Tibial nerve (tissue), 4 donors: ENCODE results near the gene YIPF4. TPM values are rescaled to one million over a fixed set of nuclear protein-coding genes. Genes with fewer than 3 reads are reported as not detected.

Experiments used
- DNase-seq, 2 donors: peaks; one replicate each; pipeline ENCODE4 v3.0.0-alpha.2; 2019; ENCODE audit warnings: low spot score in 2 of 2
- H3K27ac ChIP-seq, 4 donors: fragments of 200-600 bp; sonication (generic) in 3 of 4; one replicate each; pipeline ENCODE4 v1.5.1; 2017 to 2019; ENCODE audit warnings: mild to moderate bottlenecking in 1 of 4
- H3K27me3 ChIP-seq, 2 donors: fragments of 200-600 bp; sonication (generic) in 1 of 2; one replicate each; pipeline versions ENCODE4 v1.5.1 to v1.6.0; 2017 to 2019
- H3K36me3 ChIP-seq, 3 donors: fragments of 200-600 bp; sonication (generic); one replicate each; pipeline ENCODE4 v1.5.1; 2018 to 2019
- H3K4me1 ChIP-seq, 4 donors: fragments of 200-600 bp; sonication (generic) in 3 of 4; one replicate each; pipeline ENCODE4 v1.5.1; 2017 to 2019
- H3K4me3 ChIP-seq, 4 donors: fragments of 200-600 bp; sonication (generic) in 3 of 4; one replicate each; pipeline ENCODE4 v1.5.1; 2017 to 2019; ENCODE audit warnings: mild to moderate bottlenecking in 1 of 4, moderate library complexity in 1 of 4
- H3K9me3 ChIP-seq, 4 donors: fragments of 200-600 bp; sonication (generic) in 3 of 4; one replicate each; pipeline ENCODE4 v1.5.1; 2017 to 2019
- EP300 ChIP-seq, 2 donors: sonication (generic); formaldehyde crosslinking; IDR thresholded peaks; one replicate each; pipeline ENCODE4 v1.6.1; 2017; ENCODE audit warnings: antibody characterized with exemption in 2 of 2, mild to moderate bottlenecking in 1 of 2
- POLR2A ChIP-seq, 2 donors: fragments of 450-650 bp; IDR thresholded peaks; one replicate each; pipeline ENCODE4 v1.6.1; 2017; ENCODE audit warnings: antibody characterized with exemption in 2 of 2, mild to moderate bottlenecking in 2 of 2, moderate library complexity in 2 of 2
- WGBS, 2 donors: methylation state at CpG; one replicate each; pipeline ENCODE4 v1.1.5; 2018; 5-methylcytosine and 5-hydroxymethylcytosine counted together
- total RNA-seq, 4 donors: library from RNA; depleted of rRNA; stranded (reverse); fragments of >200 nt; gene quantifications; one replicate each; pipeline ENCODE4 v1.1.0, GENCODE V29; 2016
- TF ChIP-seq, protein P1 (sequence below), 5 experiments: fragments of 200-600 bp in 3 of 5; fragments of 450-650 bp in 2 of 5; sonication (generic) in 3 of 5; IDR thresholded peaks; one replicate each; pipeline ENCODE4 v1.5.1; 2016 to 2019; ENCODE audit warnings: antibody characterized with exemption in 5 of 5, mild to moderate bottlenecking in 3 of 5, moderate library complexity in 2 of 5

The YIPF4 gene
- total RNA-seq, 4 donors from 2014 or later, result 14.1 to 28.2 (median 21.5) TPM

DNA sequence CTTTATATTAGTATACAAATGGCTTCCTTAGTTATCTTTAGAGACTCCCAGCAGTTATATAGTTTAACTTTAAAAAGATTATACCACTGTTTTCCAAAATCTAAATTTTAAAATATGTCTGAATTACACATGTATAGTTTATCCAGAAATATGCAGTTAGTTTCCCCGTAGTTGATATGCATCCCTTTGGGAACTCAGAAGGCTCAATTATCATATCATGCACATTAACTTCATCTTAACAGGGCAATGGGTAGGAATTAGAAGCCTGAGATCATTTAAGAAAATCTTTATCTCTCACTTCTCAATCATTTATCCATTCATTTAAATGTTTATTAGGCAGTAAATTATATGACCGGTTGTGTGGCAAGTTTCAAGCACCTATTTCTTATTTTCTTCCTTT is 40.2 kb upstream of the YIPF4 start:
- Histone ChIP-seq H3K4me1 (no peaks in the 10 kb centered on the region), H3K27ac (no peak overlapping the region), H3K4me3 (no peak overlapping the region), H3K36me3 (peaks cover 0 to 30% (median 0%) of the 10 kb centered on the region in 3 donors), H3K27me3 (no peaks in the 10 kb centered on the region), H3K9me3 (no peaks in the 10 kb centered on the region)
- DNase-seq, result no peak
- WGBS, 2 donors, result 87 to 88% methylated on average over 2 of the region's 2 CpGs
- TF ChIP-seq EP300 (IDR thresholded peaks at IDR 0.05) (no peak), POLR2A (IDR thresholded peaks at IDR 0.05) (no peak)
- TF ChIP-seq, protein P1, sequence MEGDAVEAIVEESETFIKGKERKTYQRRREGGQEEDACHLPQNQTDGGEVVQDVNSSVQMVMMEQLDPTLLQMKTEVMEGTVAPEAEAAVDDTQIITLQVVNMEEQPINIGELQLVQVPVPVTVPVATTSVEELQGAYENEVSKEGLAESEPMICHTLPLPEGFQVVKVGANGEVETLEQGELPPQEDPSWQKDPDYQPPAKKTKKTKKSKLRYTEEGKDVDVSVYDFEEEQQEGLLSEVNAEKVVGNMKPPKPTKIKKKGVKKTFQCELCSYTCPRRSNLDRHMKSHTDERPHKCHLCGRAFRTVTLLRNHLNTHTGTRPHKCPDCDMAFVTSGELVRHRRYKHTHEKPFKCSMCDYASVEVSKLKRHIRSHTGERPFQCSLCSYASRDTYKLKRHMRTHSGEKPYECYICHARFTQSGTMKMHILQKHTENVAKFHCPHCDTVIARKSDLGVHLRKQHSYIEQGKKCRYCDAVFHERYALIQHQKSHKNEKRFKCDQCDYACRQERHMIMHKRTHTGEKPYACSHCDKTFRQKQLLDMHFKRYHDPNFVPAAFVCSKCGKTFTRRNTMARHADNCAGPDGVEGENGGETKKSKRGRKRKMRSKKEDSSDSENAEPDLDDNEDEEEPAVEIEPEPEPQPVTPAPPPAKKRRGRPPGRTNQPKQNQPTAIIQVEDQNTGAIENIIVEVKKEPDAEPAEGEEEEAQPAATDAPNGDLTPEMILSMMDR (IDR thresholded peaks at IDR 0.05), result no peak

DNA sequence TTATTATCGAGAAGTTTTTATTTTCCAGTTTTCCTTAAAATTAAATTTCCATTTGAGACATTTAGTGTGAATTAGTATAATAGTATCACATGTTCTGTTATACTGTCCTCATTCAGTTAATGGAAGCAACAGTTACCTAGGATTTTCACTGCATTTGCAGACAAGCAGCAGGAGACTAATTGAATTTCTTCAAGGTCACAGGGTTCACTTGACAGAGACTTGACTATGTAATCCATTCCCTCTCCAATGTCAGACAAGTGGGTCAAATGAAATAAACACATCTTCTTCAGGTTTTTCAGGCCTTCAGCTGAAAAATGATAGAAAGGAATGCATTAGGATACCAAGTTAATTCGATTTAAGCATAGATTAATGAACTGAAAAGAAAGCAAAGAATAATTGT is 39.7 kb upstream of the YIPF4 start:
- no peak for TF ChIP-seq POLR2A (IDR thresholded peaks at IDR 0.05)
- TF ChIP-seq, protein P1 (IDR thresholded peaks at IDR 0.05), result no peak
- TF ChIP-seq EP300 (IDR thresholded peaks at IDR 0.05), result no peak
- 87 to 96% methylated on average over 2 of the region's 2 CpGs for WGBS, 2 donors
- Histone ChIP-seq H3K36me3 (peaks cover 0 to 30% (median 0%) of the 10 kb centered on the region in 3 donors), H3K4me1 (no peaks in the 10 kb centered on the region), H3K4me3 (no peak overlapping the region), H3K9me3 (no peaks in the 10 kb centered on the region), H3K27me3 (no peaks in the 10 kb centered on the region), H3K27ac (no peak overlapping the region)
- no peak for DNase-seq

DNA sequence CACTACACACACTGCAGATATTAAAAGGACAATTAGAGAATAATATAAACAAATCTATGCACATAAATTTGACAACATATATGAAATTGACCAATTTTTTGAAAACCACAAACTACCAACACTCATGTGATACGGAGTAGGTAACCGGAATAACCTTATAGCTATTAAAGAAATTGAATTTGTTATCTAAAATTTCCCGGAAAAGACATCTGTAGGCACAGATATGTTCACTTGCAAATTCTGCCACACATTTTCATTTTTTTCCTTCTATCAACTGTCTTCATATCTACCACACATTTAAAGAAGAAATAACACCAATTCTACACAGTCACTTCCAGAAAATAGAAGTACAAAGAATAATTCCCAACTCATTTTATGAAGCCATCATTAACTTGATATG is 35.4 kb upstream of the YIPF4 start:
- no peaks in the 10 kb centered on the region for H3K9me3 ChIP-seq
- no peak overlapping the region for H3K4me3 ChIP-seq
- peaks cover 0 to 7% (median 0%) of the 10 kb centered on the region in 3 donors for H3K36me3 ChIP-seq
- H3K27me3 ChIP-seq, result no peaks in the 10 kb centered on the region
- H3K27ac ChIP-seq, result no peak overlapping the region
- WGBS, 2 donors, result 96% methylated on average over 3 of the region's 3 CpGs
- no peak for DNase-seq
- TF ChIP-seq, protein P1 (IDR thresholded peaks at IDR 0.05), result no peak
- TF ChIP-seq EP300 (IDR thresholded peaks at IDR 0.05), result no peak
- TF ChIP-seq POLR2A (IDR thresholded peaks at IDR 0.05), result no peak
- no peaks in the 10 kb centered on the region for H3K4me1 ChIP-seq

DNA sequence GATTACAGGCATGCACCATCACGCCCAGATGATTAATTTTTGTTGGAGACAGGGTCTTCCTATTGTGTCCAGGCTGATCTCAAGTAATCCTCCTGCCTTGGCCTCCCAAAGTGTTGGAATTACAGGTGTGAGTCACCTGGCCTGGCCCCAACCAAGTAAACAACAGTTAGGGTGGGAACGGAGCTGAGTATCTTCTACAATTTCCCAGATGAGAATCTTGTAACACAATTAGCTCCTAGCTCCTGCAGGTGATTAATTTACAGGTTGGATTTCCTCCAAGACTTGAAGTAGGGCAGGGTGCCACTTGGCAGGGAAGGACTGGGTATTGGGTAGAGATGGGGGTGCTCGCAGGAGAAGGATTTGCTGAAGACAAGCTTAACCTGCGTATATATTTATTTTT is 30.8 kb upstream of the YIPF4 start:
- no peaks in the 10 kb centered on the region for H3K4me1 ChIP-seq
- no peaks in the 10 kb centered on the region for H3K9me3 ChIP-seq
- DNase-seq, result no peak
- H3K27ac ChIP-seq, result no peak overlapping the region
- no peaks in the 10 kb centered on the region for H3K27me3 ChIP-seq
- WGBS, 2 donors, result 94 to 95% methylated on average over 4 of the region's 4 CpGs
- TF ChIP-seq POLR2A (IDR thresholded peaks at IDR 0.05), result no peak
- TF ChIP-seq, protein P1 (IDR thresholded peaks at IDR 0.05), result no peak
- no peak for TF ChIP-seq EP300 (IDR thresholded peaks at IDR 0.05)
- peaks cover 0 to 4% (median 0%) of the 10 kb centered on the region in 3 donors for H3K36me3 ChIP-seq
- no peak overlapping the region for H3K4me3 ChIP-seq

DNA sequence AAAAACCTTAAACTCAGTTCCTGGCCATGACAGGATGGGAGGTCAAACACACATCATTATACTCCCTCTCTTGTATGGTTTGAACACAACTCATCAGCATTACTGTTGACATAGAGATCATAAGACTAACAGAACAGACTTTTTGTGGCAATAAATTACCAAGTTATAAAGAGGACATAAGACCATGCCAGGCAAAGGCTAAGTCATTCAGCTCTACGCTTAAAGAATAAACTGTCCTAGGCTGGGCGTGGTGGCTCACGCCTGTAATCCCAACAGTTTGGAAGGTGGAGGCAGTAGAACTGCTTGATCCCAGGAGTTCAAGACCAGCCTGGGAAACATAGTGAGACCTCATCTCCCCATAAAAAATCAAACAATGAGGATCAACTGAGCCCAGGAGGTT is 29.4 kb upstream of the YIPF4 start:
- no peak for DNase-seq
- no peaks in the 10 kb centered on the region for H3K27me3 ChIP-seq
- peaks cover 0 to 4% (median 0%) of the 10 kb centered on the region in 3 donors for H3K36me3 ChIP-seq
- WGBS, 2 donors, result 93 to 96% methylated on average over 3 of the region's 3 CpGs
- H3K27ac ChIP-seq, result no peak overlapping the region
- no peak overlapping the region for H3K4me3 ChIP-seq
- no peaks in the 10 kb centered on the region for H3K4me1 ChIP-seq
- TF ChIP-seq POLR2A (IDR thresholded peaks at IDR 0.05), result no peak
- TF ChIP-seq EP300 (IDR thresholded peaks at IDR 0.05), result no peak
- TF ChIP-seq, protein P1 (IDR thresholded peaks at IDR 0.05), result no peak
- H3K9me3 ChIP-seq, result no peaks in the 10 kb centered on the region
